HAP-1 (cell line): ENCODE results near the gene SSBP1.
"Not testable (repeated sequence)": the region's sequence is repeated elsewhere in the genome, so short reads cannot be mapped to it uniquely, and the experiment has no call there.

Experiments
- DNase-seq, 2 experiments: peaks; one replicate each; pipeline ENCODE4 v3.0.0-alpha.2; 2016 to 2020; ENCODE audit warnings: low spot score in 2 of 2
- H3K27me3 ChIP-seq: fragments of 250-450 bp; sonication (Bioruptor Pico); 2 replicates; pipeline ENCODE4 v1.5.1; 2020; ENCODE audit warnings: low read depth, mild to moderate bottlenecking, moderate library complexity
- H3K36me3 ChIP-seq: fragments of 250-450 bp; sonication (Bioruptor Pico); replicated peaks from 2 replicates; pipeline ENCODE4 v1.5.1; 2020; ENCODE audit warnings: mild to moderate bottlenecking
- H3K4me1 ChIP-seq: fragments of 250-450 bp; sonication (Bioruptor Pico); 2 replicates; pipeline ENCODE4 v1.5.1; 2020; ENCODE audit warnings: mild to moderate bottlenecking
- H3K4me3 ChIP-seq: fragments of 250-450 bp; sonication (Bioruptor Pico); 2 replicates; pipeline ENCODE4 v1.5.1; 2020; ENCODE audit warnings: mild to moderate bottlenecking, moderate library complexity
- H3K9me3 ChIP-seq: fragments of 250-450 bp; sonication (Bioruptor Pico); 2 replicates; pipeline ENCODE4 v1.5.1; 2020; ENCODE audit warnings: mild to moderate bottlenecking, moderate library complexity
- in situ Hi-C: fragments of 300-500 bp; cut with MboI; formaldehyde crosslinking; loops from 3 replicates; pipeline ENCODE4 v1.14.3; 2020; ENCODE audit warnings: low sequenced_read_pairs, inconsistent platforms, mixed read lengths

Gene SSBP1

DNA sequence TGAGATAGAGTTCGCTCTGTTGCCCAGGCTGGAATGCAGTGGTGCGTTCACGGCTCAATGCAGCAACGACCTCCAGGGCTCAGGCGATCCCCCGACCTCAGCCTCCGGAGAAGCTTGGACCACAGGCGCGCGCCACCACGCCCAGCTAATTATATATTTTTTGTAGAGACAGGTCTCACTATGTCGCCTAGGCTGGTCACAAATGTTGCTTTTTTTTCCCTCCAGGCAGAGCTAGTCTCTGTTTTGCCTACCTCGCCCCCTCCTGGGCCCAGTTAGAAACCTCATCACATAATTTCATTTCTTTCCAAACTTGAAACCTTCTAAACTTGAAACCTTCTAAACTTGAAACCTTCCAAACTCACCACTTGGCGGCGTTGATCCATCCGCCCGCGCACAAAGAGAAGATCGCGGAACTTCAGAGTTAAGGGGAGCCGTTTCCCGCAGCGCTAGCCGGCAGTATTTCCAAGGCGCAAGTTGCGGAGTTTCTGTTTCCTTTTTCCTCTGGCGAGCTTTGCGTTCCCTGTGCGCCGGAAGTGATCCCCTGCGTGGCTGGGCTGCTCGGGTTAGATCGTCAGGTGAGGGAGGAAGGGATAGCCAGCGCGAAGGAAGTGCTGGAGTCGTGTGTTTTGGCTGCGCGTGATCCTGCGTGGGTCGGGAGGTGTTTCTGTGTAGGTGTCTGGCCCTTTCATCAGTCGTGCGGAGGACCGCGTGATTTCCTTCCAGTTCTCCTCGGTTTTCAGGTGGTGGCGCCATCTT, at the start of gene SSBP1:
SSBP1 (plus strand) TSS at position 523 of the 756 bp plus-strand sequence. CDS start 809 bp downstream, outside the sequence.
- Histone ChIP-seq H3K36me3 (peaks cover 41% of the 10 kb centered on the region), H3K27me3 (no peaks in the 10 kb centered on the region), H3K4me1 (peaks cover 9% of the 10 kb centered on the region), H3K4me3 (peak within 1 kb of the TSS; percentile 87), H3K9me3 (no peaks in the 10 kb centered on the region)
- peak; percentile 92 to 98 for DNase-seq
- in situ Hi-C loops: no loop called here

GRCh38 chr7:141689072-141689825, 48.9 kb upstream of the SSBP1 start:
- H3K27me3 ChIP-seq, DNase-seq, H3K36me3 ChIP-seq, H3K4me1 ChIP-seq, in situ Hi-C loops, H3K9me3 ChIP-seq, H3K4me3 ChIP-seq: not testable (repeated sequence)

GRCh38 chr7:141691540-141691939, 46.6 kb upstream of the SSBP1 start:
- no peak for DNase-seq
- Histone ChIP-seq H3K4me3 (no peak overlapping the region), H3K9me3 (no peaks in the 10 kb centered on the region), H3K27me3 (no peaks in the 10 kb centered on the region), H3K36me3 (no peaks in the 10 kb centered on the region), H3K4me1 (no peaks in the 10 kb centered on the region)
- in situ Hi-C loops: no loop called here

DNA sequence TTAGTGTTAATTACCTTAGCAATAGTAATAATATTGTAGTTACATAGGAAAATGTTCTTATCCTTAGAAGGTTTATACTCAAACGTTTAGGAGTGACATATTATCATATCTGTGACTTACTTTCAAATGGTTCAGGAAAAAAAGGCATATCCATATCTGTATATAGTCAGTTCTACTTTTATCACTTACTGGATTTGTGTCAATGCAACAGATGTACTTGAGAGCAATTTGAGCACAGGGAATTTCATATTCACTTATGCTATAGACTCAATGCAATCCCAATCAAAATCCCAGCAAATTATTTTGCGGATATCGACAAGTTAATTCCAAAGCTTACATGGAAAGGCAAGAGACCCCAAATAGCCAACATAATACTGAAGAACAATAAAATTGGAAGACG, 46.2 kb upstream of the SSBP1 start:
- Histone ChIP-seq H3K4me1 (no peaks in the 10 kb centered on the region), H3K4me3 (no peak overlapping the region), H3K36me3 (no peaks in the 10 kb centered on the region), H3K27me3 (no peaks in the 10 kb centered on the region), H3K9me3 (no peaks in the 10 kb centered on the region)
- DNase-seq: no peak
- in situ Hi-C loops: no loop called here

DNA sequence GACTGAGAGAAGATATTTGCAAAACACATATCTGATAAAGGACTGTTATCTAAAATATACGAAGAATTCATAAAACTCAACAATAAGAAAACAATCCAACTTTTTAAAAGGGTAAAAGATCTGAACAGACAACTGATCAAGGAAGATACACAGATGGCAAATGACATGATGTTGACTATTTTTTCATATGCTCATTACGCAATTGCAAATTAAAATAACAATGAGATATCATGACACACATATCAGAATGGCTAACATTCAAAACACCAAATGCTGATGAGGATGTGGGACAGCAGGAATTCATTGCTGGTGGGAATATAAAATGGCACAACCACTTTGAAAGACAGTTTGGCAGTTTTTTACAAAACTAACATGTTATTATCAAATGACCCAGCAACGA, 45.1 kb upstream of the SSBP1 start:
- no peaks in the 10 kb centered on the region for H3K4me1 ChIP-seq
- H3K36me3 ChIP-seq: no peaks in the 10 kb centered on the region
- DNase-seq: no peak
- no peaks in the 10 kb centered on the region for H3K9me3 ChIP-seq
- in situ Hi-C loops: no loop called here
- H3K27me3 ChIP-seq: no peaks in the 10 kb centered on the region
- no peak overlapping the region for H3K4me3 ChIP-seq

DNA sequence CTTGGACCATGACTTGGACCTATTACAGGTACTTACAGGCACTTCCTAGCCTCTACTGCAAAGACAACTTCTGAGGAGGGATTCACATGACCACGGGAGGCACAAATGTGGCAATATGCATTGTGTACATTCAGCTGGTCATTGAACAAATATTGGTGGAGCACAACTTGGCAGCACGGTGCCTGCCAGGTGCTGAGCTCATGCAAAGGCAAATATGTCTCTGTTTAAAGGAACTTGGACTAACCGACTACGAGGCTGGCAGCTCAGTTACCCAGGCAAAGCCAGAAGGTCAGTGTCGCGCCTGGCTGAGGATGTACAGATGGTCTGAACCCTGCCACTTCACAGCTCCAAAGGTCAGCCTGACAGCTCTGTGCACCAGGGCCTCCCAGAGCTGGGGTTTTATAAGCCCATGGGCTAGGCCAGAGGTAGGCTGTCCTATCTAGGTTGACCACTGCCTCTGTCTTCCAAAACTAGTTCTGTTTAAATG, 42.3 kb upstream of the SSBP1 start:
- Histone ChIP-seq H3K9me3 (no peaks in the 10 kb centered on the region), H3K4me1 (peaks cover 4% of the 10 kb centered on the region), H3K4me3 (no peak overlapping the region), H3K27me3 (no peaks in the 10 kb centered on the region), H3K36me3 (no peaks in the 10 kb centered on the region)
- no peak for DNase-seq
- in situ Hi-C loops: no loop called here

DNA sequence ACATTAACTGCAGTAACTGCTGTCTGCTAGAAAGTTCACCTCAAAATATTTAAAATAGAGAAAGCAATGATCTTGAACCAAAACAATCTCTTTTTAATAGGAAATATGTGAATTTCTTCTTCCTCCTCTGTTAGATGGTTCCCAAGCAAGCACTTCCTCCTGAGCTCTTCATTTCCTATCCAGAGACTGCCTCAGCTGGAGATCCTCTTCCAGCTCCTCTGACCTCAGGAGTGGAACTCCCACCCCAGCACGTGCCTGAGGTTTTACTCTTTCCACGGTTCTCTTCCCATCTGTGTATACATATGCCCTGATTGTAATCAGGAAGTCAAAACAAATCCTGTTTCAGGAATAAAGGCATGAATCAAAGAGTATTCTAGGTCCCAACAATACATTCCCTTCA, 41.8 kb upstream of the SSBP1 start:
- H3K27me3 ChIP-seq: no peaks in the 10 kb centered on the region
- H3K4me1 ChIP-seq: peaks cover 6% of the 10 kb centered on the region
- no peaks in the 10 kb centered on the region for H3K36me3 ChIP-seq
- in situ Hi-C loops: no loop called here
- DNase-seq: no peak
- H3K4me3 ChIP-seq: no peak overlapping the region
- H3K9me3 ChIP-seq: no peaks in the 10 kb centered on the region

DNA sequence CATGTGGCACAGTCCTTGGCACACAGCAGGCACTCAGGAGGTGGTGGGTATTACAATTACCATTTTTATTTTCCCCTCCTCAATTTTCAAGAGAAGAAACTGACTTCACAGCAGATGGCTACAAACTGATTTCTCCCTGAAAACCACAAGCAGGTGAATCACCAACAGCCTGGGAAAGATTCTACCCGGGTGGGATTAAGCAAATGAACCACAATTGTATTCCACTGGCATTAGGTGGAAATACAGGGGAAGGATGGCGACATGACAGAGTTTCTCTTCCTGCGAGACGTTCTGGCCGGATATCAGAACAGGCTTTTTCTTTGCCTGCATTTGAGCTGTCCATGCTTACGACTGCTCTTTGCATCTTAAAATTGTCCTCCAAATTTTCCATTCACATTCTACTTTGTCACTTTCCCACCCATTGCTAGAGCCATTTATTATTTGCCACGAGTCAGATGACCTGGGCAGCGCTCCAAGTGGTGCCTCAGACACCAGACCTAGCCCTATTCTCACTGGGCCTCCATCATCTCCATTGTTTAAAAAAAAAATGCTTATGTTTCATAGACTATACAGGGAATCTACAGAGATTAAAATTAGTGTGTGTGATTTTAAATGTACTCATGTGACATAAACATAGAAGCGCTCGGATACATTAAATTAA, 40.8 kb upstream of the SSBP1 start:
- in situ Hi-C loops: no loop called here
- no peak for DNase-seq
- peaks cover 6% of the 10 kb centered on the region for H3K4me1 ChIP-seq

DNA sequence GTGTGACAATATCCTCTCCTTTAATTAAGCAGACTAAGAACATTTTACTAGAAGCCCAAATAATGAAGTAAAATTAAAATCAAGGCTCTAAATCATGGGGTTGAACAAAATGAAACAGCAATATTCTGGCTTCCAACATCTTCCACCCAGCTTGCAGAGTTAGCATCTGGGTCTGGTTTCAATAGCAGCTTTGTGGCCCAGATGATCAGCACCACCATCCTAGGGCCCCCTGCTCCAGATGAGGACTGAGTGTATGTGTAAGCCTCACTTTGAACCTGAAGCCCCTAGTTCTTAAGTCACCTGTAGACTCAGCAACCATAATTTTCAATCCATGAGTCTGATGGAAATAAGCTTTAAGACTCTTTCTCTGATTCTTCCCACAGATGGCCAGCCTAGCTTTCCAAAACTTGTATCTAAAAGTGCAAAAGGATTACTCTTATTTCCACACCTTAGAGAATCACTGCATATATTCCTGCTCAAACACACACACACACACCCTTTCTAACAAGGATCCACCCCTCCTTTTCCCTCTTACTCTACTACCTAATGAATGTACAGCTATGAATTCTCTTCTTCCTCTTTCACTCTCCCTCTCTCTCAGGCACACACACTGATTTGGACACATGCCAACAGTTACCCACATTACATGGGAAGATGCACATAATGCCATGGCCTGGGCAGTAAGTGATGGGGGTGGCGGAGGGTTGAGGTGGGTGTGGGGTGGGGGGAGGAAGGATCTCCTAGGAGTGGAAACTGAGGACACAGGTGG, 39.7 kb upstream of the SSBP1 start:
- no peaks in the 10 kb centered on the region for H3K9me3 ChIP-seq
- H3K4me1 ChIP-seq: peaks cover 6% of the 10 kb centered on the region
- in situ Hi-C loops: no loop called here
- DNase-seq: no peak
- H3K27me3 ChIP-seq: no peaks in the 10 kb centered on the region
- H3K36me3 ChIP-seq: no peaks in the 10 kb centered on the region
- no peak overlapping the region for H3K4me3 ChIP-seq

More for the DNA sequence above, 40.8 kb upstream of the SSBP1 start:
- Histone ChIP-seq H3K27me3 (no peaks in the 10 kb centered on the region), H3K36me3 (no peaks in the 10 kb centered on the region), H3K9me3 (no peaks in the 10 kb centered on the region), H3K4me3 (no peak overlapping the region)

- H3K4me1 ChIP-seq: peaks cover 16% of the 10 kb centered on the region
- H3K4me3 ChIP-seq: no peak overlapping the region
- no peaks in the 10 kb centered on the region for H3K9me3 ChIP-seq
- no peaks in the 10 kb centered on the region for H3K36me3 ChIP-seq
- no peak for DNase-seq
- in situ Hi-C loops: no loop called here
- no peaks in the 10 kb centered on the region for H3K27me3 ChIP-seq
Observed at GRCh38 chr7:141699860-141700259, 38.3 kb upstream of the SSBP1 start.

GRCh38 chr7:141700296-141700847, 37.8 kb upstream of the SSBP1 start:
- DNase-seq: no peak
- Histone ChIP-seq H3K36me3 (no peaks in the 10 kb centered on the region), H3K4me3 (peak overlapping the region; percentile 48; the same call in 1 of the 2 replicates), H3K4me1 (peaks cover 16% of the 10 kb centered on the region), H3K9me3 (no peaks in the 10 kb centered on the region), H3K27me3 (no peaks in the 10 kb centered on the region)
- in situ Hi-C loops: no loop called here

DNA sequence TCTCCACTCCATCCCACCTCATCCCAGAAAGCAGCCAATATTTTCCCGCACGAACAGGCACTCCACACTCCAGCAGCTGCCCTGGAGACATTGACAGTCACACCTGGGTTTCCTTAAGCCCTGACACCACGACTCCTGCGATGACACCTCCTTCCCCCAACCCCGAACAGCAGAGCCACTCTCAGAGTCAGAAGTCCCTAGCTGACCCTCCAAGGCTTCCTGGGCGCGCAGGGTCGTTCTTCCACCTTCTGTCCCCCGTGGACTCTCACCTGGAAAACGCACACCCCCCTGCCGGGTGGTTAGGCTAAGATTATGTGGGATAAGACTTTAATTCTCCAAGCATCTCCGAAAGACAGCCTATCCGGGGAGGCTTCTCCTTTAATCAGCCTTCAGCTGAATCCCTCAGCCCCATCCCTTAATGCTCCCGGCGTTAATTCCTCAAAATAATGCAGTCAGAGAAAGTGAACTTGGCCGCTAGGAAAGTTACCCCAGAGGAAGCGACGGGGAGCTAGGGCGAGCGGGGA, 37.2 kb upstream of the SSBP1 start:
- DNase-seq: peak in 1 of 2 experiments; percentile 24
- peak overlapping the region; percentile 48 for H3K4me3 ChIP-seq
- H3K27me3 ChIP-seq: no peaks in the 10 kb centered on the region
- no peaks in the 10 kb centered on the region for H3K9me3 ChIP-seq
- in situ Hi-C loops: no loop called here
- peaks cover 16% of the 10 kb centered on the region for H3K4me1 ChIP-seq
- H3K36me3 ChIP-seq: no peaks in the 10 kb centered on the region

DNA sequence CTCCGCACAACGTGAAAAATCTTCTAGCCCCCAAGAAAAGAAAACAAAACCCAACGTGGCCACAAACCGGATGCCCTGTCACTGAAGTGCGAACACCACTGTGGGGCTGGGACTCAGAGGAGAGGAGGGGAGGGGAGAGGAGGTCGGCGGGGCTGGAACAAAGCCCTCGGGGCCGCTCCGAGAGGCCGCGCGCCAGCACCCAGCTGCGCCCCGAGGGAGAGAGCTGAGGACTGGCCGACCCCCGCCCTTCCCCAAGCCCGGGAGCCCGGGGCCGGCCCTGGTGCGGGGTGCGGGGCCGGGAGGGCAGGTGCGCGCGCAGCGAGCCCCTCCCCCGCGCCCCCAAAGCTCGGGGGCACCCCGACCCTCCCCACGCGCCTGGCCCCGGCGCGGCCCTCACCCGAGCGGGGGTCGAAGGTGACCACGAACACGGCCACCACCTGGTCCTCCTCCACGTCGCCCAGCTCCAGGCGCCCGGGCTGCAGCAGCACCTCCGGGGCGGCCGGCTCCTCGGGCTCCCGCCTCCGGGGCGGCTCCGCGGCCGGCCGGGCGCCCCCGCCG, 36.6 kb upstream of the SSBP1 start:
- in situ Hi-C loops: no loop called here
- peaks cover 16% of the 10 kb centered on the region for H3K4me1 ChIP-seq
- DNase-seq: peak; percentile 18 to 70

More for the DNA sequence above, 36.6 kb upstream of the SSBP1 start:
- H3K27me3 ChIP-seq: no peaks in the 10 kb centered on the region
- H3K4me3 ChIP-seq: peak overlapping the region; percentile 48
- no peaks in the 10 kb centered on the region for H3K36me3 ChIP-seq
- no peaks in the 10 kb centered on the region for H3K9me3 ChIP-seq
